ENCODE measurements around the gene HDGFL3.
"Not testable (repeated sequence)": the region's sequence is repeated elsewhere in the genome, so short reads cannot be mapped to it uniquely, and the experiment has no call there.

- not testable (repeated sequence) for TF ChIP-seq POLR2A (IDR thresholded peaks at IDR 0.05); POLR2AphosphoS5 (IDR thresholded peaks at IDR 0.05; ENCODE audit: insufficient read depth in 1 of 2, low read depth in 1 of 2)
- TF ChIP-seq, protein P1, sequence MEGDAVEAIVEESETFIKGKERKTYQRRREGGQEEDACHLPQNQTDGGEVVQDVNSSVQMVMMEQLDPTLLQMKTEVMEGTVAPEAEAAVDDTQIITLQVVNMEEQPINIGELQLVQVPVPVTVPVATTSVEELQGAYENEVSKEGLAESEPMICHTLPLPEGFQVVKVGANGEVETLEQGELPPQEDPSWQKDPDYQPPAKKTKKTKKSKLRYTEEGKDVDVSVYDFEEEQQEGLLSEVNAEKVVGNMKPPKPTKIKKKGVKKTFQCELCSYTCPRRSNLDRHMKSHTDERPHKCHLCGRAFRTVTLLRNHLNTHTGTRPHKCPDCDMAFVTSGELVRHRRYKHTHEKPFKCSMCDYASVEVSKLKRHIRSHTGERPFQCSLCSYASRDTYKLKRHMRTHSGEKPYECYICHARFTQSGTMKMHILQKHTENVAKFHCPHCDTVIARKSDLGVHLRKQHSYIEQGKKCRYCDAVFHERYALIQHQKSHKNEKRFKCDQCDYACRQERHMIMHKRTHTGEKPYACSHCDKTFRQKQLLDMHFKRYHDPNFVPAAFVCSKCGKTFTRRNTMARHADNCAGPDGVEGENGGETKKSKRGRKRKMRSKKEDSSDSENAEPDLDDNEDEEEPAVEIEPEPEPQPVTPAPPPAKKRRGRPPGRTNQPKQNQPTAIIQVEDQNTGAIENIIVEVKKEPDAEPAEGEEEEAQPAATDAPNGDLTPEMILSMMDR (IDR thresholded peaks at IDR 0.05) = not testable (repeated sequence)
Measured at GRCh38 chr15:83142151-83142550, 65.5 kb downstream of the HDGFL3 start.
